Occipital lobe (tissue), 2 donors: Measurements from ENCODE around the gene ATP2A2. TPM values are rescaled to one million over a fixed set of nuclear protein-coding genes. Genes with fewer than 3 reads are reported as not detected.

ENCODE experiments used
- DNase-seq: peaks from one replicate; lab custom pipeline; 2025; lab: John Stamatoyannopoulos, UW
- total RNA-seq: library from RNA; depleted of rRNA; stranded (reverse); fragments of >200 nt; gene quantifications from one replicate; pipeline ENCODE4 v1.2.3, GENCODE V29; 2014

ATP2A2 gene
- total RNA-seq, 1 donor from 2014 or later: 161 TPM

- no peak for DNase-seq
Observed at GRCh38 chr12:110258466-110258865, 22.6 kb upstream of the ATP2A2 start.

DNA sequence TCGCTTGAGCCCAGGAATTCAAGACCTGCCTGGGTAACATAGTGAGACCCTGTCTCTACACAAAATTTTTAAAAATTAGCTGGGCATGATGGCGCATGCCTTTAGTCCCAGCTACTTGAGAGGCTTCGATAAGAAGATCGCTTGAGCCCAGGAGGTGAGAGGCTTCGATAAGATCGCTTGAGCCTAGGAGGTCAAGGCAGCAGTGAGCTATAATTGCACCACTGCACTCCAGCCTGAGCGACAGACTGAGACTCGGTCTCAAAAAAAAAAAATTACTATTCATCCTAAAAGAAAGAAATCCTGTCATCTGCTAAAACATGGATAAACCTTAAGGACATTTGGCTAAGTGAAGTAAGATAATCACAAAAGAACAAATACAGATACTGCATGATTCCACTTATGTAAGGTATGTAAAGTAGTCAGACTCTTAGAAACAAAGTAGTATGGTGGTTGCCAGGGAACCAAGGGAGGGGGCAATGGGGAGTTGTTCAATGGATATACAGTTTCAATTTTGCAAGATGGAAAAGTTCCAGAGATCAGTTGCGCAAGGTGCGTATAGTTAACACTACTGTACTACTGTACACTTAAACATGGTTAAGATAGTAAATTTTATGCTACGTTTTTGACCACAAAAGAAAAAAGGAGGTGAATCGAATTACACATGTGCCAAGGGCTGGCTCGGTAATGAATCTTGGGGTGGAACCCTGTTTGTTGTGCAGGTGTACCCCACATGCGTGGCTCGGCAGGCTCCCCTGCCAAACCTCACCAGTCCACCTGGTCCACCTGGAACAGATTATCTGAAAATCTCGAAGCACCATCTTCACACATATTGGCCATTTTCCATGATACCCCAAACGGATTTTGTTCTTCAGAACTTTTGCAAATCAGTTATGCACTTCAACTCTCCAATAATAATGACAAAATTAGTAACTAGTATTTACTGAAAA, 18.3 kb upstream of the ATP2A2 start:
- no peak for DNase-seq

GRCh38 chr12:110266381-110266960, 14.6 kb upstream of the ATP2A2 start:
- DNase-seq: no peak

DNA sequence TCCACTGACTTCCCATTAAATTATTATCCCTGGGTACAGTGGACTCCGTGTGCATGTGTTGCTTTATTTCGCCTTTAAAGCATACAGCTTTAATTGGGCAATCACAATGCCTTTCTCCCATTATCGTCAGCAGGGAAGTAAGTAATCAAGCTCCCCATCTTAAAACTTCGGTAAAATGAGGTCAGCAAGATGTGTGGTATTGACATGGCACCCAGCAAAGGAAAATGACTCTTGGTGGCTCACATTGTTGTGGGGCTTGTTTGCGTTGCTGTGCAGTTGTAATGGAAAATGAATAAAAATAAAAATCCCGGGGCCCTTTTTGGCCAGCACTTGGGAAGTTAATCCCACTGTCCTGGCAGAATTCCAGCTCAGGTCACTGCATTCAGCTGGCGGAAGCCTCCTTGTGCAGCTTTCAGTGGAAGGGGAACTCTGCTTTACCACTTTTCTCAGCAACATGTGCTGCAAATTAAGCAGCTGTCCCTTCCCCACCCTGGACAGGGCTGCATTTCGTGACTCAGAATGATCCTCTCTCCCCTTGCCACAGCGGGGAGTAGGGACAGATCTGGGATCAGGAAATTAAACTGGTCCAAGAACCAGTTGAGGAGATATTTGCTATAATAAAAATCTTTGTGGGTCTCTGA, 13.9 kb upstream of the ATP2A2 start:
- DNase-seq: no peak

- DNase-seq: no peak
Observed at GRCh38 chr12:110269622-110270124, 11.4 kb upstream of the ATP2A2 start.

DNA sequence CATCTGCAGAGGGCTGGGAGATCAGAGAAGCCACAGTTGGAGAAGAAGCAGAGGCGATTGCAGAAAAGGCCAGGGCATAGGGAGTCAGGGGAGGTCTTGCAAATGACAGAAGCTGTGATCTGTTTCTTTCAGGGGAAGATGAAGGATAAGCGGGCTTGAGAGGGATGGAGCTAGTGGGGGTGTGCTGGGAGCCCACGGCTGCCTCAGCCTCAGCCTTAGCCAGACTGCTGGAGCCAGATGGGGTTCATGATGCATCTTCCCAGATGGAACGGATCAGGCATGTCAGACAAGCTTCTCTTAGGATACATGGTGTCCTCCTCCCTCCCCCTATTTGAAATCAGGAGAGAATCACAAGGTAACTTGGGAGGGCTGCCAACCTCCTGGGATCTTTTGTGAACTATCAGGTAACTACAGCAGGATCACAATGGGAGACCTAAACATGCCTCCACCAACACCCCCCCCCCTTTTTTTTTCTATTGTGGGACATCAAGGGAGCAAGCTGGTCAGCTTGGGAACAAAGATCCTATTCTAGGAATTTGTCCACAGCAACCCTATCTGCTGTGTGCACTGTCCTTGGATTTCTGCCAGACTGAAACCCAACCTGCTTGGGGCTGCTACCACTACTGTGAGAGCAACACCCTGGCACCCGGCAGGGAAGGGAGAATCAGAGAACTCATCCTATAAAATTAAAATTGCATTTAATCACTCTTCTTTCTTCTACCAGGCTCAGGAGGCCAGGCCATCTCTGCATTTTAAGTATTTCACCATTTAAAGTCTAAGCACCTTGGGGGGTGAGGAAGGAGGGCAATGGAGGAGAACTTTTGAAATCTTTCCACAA, 10.7 kb upstream of the ATP2A2 start:
- peak; percentile 35 for DNase-seq

GRCh38 chr12:110271015-110271414, 10.0 kb upstream of the ATP2A2 start:
- DNase-seq: no peak

DNA sequence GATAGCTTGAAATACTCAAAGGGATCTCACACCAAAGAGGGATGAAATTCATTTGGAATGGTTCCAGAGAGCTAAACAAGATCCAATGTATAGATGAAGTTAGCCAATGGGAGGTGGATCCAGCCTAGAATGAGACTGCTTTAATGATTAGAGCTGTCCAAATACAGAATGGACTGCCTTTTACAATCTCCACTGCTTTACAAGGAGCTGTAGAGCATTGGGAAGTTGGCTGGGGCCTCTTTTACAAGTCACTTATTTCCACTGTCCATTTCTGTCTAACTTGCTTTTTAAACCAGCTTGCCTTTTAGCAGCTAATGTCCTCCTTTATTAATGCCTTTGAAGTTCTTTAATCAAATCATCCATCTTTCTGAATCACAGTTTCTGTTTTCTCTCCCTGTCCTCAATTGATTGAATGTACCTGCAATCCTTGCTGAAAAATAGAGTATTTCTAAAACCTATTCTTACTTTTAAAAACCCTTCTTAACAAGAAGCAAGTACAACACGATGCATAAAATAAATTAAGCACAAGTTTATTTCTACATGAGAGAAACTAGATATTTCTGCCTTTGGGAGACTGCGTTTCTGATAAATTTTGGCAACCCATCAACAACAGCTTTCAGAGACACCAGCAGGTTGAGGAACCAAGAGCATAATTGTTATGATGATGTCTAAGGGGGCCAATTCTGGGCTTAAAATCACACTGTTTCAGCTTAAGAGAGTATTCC, 3.4 kb upstream of the ATP2A2 start:
- DNase-seq: no peak

GRCh38 chr12:110278255-110278536, 2.9 kb upstream of the ATP2A2 start:
- DNase-seq: no peak

DNA sequence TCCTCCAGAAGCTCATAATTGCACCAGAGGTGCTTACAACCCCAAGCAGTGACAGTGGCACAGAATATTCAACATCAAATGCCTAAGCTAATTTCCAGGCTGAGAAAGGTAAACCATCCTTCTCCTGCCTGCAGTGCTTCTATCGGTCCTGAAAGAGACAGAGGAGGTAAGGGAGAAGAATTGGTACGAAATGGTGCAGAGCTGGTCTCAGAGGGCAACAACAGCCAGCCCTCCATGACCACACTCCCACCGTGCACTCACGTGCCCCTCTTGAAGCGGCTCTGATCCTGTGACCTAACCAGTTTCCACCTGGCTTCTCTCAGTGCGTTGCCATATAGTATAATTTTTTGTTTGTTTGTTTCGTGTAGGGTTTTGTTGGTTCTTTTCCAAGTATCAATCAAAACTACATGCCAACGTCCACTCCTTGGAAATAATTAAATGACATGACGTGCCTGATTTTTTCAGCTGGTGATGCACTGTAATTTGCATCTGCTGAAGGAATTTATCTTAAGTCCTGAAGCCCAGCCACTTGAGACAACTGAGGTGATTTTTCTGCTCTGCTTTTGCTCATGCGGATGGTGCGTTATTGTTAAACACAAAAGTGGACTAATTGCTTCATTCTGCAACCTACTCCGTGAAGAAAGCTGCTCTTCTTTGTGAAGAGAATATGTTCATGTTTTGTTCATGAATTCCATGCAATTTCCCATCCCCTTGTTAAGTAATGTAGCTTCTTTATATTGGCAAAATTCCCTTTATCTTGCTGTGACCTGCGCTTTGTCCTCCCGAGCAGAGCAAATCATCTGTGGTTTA, 1.3 kb upstream of the ATP2A2 start:
- no peak for DNase-seq

DNA sequence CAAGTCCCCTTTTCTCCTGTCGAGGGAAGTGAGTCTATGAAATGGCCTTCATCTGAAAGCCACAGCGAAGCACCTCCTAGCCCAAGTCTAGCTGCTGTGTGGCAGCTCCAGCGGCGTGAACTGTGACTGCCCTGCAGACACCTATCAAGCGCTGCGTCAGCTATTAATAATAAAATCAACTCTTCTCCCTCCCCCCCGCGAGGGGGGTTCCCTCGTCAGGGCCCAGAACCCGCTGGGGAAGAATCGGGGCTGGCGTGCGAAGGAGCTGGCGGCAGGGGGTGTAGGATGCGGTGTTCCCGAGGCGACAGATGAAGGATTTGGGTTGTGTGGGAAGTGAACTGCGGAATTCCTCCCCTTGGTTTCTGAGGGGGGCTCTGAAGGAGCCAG, 662 bp upstream of the ATP2A2 start:
- peak; percentile 76 for DNase-seq

DNA sequence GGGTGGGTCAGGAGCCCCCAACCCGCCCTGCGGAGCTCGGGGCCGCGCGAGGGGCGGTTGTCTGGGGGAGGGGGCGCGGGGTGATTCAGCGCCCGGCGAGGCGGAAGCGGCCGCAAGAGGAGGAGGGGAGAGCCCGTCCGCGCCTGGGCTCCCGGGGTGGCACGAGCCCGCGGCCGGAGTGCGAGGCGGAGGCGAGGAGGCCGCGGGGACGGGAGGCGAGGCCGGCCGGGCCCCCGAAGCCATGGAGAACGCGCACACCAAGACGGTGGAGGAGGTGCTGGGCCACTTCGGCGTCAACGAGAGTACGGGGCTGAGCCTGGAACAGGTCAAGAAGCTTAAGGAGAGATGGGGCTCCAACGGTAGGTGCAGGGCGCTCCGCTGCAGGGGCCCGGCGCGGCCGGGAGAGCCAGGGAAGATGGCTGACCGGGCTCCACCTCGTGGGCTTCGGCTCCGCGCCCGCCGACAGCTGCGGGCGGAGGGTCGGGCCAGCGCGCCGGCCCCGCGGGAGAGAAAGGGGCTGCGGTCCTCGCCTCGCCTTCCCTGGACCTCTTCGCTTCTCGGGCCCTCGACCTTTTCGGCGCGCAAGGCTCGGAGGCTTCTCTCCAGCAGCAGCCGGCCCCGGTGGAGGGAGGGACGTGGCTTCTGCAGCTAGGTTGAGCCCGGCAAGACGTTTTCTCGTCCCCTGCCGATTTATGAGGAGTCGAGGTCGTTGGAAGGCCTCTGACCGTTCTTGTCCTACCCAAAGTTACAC, 677 bp downstream of the ATP2A2 start:
- DNase-seq: peak; percentile 30

DNA sequence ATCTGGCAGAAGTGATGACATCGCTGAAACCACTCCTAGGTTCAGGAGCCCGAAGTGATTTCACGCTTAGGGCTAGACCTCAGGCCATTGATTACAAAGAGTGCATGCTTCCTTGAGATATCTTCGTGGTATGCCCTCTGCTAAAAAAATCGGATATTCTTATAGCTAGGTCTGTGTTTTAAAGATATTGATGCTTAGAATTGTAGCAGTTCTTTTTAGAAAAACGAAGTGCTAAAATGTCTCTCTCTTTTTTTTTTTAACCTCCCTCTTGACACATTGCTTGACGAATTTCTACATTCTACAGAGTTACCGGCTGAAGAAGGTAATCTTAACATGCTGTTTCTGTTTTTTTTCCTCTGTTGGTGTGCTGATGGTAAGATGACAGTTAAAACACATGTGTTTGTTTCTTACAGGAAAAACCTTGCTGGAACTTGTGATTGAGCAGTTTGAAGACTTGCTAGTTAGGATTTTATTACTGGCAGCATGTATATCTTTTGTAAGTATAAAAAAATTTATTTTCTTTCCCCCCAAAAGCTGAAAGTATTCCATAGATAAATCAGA, 1.3 kb downstream of the ATP2A2 start:
- no peak for DNase-seq

DNA sequence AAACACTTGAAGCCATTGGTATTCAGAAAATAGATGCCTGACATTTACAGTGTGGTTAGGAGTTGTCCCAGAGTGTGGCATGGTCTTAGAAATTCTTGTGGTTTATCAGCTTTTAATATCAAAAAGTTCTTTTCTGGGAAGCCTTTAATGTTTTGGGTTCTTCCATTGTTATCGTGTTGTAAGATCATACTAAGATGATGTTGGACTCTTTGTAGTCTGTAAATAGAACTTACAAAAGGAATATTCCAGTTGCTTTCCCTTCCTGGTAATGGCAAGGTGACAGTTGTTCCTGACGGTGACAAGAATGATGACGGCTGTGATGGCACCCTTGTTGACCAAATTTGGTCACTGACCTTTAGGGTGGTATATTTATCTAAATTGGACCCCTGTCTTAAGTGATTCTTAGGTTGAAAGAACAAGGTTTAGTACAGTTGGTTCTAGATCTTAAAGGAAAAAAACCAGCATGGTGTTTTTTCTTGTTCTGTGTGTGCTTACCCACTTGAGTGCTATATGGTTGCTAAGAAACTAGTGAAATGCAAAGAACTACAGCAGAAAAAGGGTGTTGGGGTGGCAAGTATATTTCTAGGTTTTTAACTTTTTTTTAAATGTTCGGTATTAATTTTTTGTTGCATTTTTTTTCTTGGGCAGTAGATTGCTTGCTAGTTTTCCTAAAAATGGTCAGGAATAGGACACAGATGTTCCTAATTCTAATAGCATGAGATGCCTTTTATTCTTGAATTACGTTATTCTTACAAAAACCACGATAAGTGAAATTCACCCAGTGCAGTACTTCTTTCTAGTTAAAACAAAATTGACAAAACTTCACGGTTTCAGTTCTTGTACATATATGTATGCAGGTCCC, 2.1 kb downstream of the ATP2A2 start:
- DNase-seq: no peak

- no peak for DNase-seq
Observed at GRCh38 chr12:110284597-110284996, 3.5 kb downstream of the ATP2A2 start.

- DNase-seq: no peak
Observed at GRCh38 chr12:110286623-110287022, 5.6 kb downstream of the ATP2A2 start.

DNA sequence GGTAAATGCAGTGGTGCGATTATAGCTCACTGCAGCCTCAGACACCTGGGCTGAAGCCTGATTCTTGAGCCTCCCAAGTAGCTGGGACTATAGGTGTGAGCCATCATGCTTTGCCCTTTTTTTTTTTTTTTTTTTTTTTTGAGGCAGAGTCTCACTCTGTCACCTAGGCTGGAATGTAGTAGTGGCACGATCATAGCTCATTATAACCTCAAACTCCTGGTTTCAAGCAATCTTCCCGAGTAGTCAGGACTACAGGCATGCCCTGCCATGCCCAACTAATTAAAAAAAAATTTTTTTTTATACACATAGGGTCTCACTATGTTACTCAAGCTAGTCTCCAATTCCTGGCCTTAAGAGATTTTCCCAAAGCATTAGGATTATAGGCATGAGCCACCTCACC, 6.9 kb downstream of the ATP2A2 start:
- no peak for DNase-seq
